ENCODE measurements around the gene KAZN.
"Not testable (repeated sequence)": the region's sequence is repeated elsewhere in the genome, so short reads cannot be mapped to it uniquely, and the experiment has no call there.

KAZN gene

DNA sequence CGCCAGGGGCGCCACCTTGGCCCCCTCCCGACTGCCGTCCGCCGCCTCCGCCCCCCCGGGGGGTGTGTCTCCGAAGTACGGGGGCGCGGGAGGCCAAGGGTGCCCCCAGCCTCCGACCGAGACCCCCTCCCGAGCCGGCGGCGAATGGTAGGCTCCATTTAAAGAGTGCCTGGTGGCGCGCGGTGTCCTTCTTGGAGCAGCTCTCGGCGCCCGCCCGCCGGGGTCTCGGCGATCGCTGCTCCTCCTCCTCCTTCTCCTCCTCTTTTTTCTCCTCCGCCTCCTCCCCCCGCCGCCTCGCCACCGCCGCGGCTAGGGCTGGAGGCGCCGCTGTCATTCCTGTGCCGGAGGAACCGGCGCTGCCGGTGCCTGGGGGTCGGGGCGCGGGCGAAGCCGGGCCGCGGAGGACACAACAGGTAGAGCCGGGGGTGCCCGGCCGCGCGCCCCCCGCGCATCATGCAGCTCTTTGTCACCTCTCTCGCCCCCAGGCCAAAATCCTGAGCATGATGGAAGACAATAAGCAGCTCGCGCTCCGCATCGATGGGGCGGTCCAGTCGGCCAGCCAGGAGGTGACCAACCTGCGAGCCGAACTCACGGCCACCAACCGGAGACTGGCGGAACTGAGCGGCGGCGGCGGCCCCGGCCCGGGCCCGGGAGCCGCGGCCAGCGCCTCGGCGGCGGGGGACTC, at the start of gene KAZN:
TSS of gene KAZN (plus strand) at position 188 of the 685 bp plus-strand sequence.
- DNase-seq (ENCODE audit: low read depth in 2 of 2, low spot score in 1 of 2), result no peak

DNA sequence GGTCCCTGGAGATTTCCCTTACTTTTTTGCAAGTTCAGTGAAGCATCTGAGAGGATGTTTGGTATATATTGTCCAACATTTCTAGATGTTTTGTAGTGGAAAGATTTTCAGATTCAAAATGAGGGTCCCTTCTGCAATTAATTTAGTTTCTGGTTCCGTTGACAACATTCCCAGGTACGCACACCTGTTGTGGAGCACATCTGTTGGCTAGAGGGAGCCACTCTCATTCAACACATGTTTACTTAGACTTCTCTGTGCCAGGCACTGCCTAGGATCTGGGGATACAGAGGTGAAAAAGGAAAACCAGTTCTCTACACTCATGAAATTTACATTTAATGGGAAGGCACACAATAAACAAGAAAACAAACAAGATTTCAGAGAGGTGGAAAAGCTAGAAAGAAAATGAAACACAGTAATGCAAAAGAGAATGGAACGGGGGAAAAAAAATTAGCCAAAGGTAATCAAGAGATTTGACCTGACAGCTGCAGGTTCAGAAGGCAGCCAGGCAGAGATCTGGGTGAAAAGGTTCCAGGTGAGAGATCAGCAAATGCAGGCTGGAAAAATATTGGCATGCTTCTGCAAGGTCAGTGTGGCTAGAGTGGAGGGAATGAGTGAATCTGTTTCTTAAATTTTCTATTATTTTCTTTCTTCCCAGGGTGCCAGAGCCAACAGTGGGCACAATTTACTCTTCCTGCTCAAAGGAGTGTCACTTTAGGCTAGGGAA, 48.4 kb upstream of the KAZN start:
- no peak for DNase-seq (ENCODE audit: low read depth in 2 of 2, low spot score in 1 of 2)

DNA sequence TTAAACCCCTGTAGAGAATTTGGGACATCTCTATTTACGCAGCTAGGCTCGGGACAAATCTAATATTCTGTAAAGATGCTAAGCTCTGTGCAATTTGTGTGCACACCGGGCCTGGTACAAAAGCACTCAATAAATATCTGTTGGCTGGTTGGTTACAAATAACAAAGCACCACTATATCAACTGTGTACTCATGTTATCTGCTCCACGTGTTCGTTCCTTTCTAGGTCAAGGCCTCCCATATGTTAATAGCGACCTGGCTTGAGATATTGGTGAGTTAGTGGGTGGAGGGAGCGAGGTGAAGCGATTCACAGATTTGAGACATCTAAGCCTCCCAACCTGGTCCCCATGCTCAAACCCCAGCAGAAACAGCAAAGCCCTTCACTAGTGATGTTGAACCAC, 47.1 kb upstream of the KAZN start:
- DNase-seq (ENCODE audit: low read depth in 2 of 2, low spot score in 1 of 2), result no peak

DNA sequence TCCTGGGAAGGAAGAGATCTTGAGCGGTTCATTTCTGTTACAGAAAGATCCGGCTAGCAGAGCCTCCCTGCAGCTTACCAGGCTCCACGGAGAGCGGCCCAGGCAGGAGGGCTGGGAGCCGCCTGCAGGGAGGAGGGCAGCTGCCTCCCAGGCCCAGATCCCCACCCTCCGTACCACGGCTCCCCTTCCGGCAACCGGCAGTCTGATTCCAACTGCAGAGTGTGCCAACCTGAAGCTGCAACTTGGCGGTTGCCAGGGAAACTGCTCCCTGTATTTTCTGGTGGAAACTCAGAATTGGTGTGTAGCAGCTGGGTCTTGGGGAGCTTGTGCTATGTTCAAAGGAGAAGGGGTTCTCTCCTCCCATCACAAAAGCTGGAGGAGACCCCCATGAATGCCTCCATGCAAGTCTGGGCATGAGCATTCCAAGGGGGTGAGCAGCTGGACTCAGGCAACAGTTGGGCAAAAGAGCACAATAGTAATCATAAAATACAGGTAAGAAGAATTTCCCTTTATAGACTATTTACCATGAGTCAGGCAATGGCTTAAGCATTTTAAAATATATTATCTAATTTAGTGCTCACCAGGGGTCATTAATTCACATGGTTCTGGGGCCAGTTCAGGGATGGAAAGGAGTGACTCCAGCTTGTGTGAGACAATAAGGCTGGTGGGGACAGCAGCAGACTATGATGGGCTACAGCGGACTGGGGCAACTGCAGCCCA, 46.1 kb upstream of the KAZN start:
- DNase-seq (ENCODE audit: low read depth in 2 of 2, low spot score in 1 of 2), result no peak

DNA sequence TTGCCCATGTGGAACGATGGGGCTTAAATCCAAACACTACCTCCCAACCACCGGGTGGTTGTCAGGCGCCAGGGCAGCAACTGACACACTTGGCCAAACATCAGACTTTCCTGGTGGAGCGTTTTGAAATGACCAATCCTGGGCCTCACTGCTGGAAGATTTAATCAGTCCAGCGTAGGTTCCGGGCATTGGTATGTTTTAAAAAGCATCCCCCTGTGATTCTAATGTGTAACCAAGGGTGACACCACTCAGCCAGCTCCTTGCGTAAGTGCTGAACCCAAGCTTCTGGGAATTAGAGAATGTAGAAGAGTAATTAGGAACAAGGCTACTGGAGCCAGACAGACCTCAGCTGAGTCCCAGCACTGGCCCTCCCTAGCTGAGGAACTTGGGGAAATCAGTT, 44.8 kb upstream of the KAZN start:
- DNase-seq (ENCODE audit: low read depth in 2 of 2, low spot score in 1 of 2), result no peak

DNA sequence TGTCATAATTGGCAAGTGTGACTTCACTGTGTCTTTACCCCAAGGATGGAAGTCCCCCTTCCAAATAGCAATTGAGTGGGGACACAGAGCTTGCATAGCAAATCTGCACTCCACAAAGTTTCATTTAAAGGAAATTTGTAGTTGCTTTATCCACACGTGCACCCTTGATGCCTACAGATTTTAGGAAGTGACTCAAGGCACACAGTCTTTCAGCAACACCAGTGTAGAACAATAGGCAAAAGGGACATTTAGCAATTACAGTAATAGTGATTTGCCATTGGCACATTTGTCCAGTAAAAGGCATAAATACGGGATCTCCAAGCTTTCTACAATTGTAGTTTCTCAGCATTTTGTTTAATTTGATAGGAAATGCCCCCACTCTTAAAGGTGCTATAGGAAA, 43.4 kb upstream of the KAZN start:
- no peak for DNase-seq (ENCODE audit: low read depth in 2 of 2, low spot score in 1 of 2)

DNA sequence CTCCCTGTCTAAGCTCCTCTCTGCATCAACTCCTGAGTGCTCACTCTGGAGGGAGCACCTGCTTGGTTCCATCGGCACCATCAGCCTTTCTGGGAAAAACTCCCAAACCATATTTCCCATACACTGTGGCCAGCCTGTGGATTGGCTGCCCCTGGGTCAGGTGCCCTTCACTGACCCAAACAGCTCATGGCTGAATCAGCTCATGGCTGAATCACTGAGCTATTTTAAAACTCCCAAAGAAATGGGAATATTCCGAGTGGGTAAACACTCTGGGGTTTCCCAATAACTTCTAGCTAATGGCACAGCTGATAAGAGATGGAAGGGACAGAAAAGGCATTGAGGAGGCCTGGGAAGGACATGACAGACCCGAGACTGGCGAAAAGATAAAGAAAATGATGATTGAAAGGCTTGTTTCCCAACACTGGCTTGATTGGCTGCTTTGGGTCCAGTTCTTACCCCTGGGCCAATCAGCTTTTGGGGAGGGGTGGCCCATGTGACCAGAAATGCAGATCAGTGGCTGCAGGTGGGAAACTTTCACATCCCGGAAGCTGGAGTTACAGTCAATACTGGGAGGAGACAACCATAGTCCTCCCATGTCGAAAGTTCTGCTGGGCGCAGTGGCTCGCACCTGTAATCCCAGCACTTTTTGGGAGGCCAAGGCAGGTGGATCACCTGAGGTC, 37.3 kb upstream of the KAZN start:
- DNase-seq (ENCODE audit: low read depth in 2 of 2, low spot score in 1 of 2), result no peak

DNA sequence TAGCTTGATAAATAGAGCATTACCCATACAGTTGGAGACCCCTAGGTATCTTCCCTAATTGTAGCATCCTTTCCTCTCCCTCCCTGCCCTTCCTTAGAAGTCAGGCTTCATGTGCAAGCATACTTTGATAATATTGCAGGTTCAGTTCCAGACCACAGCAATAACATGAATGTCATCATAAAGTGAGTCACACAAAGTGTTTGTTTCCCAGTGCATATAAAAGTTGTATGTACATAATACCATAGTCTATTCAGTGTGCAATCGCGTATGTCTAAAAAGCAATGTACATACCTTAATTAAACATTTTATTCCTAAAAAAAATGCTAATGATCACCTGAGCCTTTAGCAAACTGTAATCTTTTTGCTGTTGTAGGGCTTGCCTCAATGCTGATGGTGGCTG, 33.4 kb upstream of the KAZN start:
- no peak for DNase-seq (ENCODE audit: low read depth in 2 of 2, low spot score in 1 of 2)

DNA sequence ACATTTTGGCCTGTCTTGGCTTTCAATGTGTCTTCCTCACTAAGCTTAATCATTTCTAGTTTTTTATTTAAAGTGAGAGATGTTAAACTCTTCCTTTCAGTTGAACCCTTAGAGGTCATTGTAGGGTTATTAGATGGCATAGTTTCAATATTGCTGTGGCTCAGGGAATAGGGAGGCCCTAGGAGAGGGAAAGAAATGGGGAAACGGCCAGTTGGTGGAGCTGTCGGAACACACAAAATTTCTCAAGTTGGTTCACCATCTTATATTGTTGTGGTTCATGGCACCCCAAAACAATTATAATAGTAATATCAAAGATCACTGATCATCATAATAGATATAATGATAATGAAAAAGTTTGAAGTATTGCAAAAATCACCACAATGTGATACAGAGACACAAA, 31.4 kb upstream of the KAZN start:
- no peak for DNase-seq (ENCODE audit: low read depth in 2 of 2, low spot score in 1 of 2)

DNA sequence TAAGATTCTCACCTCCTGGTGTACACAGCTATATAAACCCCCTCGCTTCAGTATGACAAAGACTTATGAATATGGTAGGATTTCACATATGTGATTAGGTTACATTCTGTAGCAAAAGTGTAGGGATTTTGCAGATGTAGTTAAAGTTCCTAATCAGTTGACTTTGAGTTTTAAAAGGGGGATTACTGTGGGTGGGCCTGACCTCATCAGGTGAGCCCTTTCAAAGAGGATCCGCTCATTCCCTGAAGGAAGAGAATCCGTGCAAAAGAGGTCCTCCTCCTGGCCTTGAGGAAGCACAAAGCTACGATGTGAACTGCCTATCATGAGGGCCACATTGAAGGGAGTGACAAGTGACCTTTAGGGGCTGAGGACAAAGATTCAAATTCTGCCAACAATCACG, 30.6 kb upstream of the KAZN start:
- DNase-seq (ENCODE audit: low read depth in 2 of 2, low spot score in 1 of 2), result no peak

DNA sequence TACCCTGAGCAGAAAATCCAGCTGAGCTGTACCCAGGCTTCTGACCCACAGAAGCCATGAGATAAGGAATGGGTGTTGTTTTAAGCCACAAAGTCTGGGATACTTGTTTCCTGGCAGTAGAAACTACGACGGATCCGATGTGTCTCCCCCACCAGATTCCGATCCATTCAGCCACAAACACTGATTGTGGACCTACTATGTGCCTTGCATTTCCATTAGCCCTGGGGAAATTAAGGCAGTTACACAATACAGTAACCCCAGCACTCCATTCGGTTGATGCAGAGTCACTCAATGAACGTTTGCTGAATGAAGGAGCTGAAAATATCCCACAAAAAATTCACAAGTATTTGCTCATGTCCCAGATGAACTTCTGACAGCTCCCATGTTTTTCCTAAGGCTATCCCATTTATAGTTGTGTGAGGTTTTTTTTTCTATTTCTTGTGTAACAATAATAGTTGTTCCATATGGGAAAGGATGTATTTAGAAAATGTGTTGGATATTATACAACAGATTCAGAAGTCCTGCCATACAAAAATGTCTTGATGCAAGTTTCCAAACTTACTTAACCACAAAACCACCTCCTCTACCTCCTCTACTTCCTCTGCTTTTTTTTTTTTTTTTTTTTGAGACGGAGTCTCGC, 29.6 kb upstream of the KAZN start:
- DNase-seq (ENCODE audit: low read depth in 2 of 2, low spot score in 1 of 2), result no peak

DNA sequence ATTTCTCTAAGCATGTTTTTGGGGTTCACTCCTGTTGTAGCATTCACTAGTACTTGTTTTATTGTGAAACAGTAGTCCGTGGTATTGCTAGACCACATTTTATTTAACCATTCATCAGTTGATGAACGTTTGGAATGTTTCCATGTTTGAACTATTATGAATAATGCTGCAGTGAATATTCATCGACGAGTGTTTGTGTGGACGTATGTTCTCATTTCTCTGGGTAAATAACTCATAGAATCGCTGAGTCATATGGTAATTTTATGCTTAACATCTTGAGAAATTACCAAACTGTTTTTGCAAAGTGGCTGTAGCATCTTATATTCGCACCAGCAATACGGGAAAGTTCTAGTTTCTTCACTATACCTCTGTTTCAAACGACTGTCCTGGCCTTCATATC, 28.0 kb upstream of the KAZN start:
- no peak for DNase-seq (ENCODE audit: low read depth in 2 of 2, low spot score in 1 of 2)

DNA sequence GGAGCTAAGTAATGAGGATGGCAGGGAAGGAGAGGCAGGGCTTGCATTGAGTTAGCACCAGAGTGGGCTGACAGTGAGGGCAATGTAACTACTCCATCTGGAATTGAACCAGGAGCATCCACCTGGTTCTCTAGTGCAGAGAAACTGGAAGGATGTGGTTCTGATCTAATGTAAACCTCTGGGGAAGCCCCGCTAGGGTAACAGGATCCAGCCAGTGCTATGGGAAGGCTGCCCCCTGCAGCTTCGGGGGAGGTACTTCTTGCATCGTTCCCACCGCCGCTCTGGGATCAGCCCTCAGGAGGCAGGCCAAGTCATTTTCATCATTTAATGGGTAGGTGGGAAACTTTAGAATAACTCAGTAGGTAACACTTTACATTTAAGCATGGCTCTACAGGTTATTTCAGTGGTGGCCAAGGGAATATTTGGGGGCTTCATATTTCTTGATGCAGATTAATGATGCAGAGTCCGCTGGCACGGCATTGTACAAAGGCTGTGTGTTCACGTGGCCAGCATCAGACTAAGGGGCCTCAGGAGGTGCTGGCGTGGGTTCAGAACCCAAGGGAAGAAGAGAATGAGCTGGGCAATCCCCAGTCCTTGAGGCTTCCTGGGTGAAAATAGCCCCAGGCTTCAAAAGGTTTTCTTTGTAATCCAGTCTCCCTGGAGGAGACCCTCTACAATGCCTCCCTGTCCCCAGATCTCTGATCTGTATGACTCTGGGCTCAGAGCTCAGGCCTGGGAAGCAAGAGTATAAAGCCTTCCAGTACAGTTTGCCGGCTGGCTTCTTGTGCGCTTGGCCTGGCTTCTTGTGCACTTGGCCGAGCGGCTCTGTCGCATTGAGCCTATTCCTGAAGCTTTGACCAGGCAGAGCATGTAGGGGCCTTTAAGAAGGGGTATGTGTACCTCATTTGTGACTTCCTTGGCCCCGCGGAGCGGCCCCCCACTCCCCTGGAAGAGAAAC, 26.4 kb upstream of the KAZN start:
- no peak for DNase-seq (ENCODE audit: low read depth in 2 of 2, low spot score in 1 of 2)

DNA sequence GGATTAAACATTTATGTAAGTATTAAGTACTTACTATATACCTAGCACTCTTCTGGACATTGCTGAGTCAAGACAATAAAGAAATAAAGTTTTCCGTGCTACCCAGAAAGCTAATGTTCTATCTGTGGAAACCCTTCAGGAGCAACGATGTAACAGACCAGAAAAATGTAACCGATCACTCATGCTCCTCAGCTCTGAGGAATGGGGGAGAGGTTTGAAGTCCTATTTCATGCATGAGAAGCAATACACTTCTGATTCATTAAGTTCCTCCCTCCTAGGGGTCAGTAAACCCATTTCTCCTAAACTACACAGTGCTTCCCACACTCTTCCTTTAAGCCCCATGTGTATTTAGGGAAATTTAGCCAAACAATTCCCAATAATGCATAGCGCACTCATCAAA, 25.6 kb upstream of the KAZN start:
- DNase-seq (ENCODE audit: low read depth in 2 of 2, low spot score in 1 of 2), result no peak

DNA sequence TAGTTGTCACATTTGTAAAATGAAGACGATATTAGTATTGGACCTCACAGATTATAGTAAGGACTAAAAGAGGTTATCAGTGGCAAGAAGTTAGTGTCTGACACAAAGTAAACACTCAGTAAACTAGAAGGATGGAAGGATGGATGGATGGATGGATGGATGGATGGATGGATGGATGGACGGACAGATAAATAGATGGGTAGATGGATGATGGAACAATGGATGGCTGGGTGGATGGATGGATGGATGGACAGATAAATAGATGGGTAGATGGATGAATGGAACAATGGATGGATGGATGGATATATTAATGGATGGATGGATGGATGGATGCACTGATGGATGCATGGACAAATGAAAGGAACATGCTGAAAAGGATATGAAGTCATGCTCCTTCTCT, 22.3 kb upstream of the KAZN start:
- DNase-seq (ENCODE audit: low read depth in 2 of 2, low spot score in 1 of 2), result no peak

DNA sequence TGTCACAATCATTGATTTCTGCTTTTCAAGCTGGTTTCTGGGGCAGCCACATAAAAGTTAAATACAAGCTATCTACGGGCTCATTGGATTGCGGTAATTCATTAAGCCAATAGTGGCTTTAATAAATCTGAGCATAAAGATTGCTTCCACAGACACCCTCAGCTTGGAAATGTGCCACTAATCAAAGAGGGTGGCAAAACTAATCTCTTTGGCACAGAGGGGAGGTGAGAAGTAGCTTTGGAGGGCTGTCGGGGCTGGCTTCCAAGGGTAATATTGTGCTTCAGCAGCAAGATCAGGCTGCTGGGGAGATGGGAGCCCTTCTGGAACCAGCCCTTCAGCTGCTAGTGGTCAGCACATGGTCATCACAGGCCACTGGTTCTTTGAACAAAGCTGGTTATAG, 21.2 kb upstream of the KAZN start:
- DNase-seq (ENCODE audit: low read depth in 2 of 2, low spot score in 1 of 2), result no peak

DNA sequence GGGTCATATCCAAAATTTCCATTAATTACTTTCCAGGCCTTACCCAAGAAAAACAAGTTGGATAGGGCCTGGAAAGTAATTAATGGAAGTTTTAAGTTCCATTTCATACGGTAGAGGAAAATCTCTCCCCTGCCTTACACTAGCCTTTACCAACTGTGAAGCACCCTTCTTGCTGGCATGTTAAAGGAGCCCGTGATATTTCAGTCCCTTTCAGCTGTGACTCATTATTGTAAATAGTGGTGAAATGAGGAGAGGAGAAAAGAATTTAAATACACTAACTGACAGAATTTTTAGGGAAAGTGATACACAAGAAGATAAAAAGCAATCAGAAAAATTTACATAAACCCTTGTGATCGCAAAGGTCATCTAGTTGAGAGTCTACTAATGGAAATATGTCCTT, 20.3 kb upstream of the KAZN start:
- DNase-seq (ENCODE audit: low read depth in 2 of 2, low spot score in 1 of 2), result no peak

DNA sequence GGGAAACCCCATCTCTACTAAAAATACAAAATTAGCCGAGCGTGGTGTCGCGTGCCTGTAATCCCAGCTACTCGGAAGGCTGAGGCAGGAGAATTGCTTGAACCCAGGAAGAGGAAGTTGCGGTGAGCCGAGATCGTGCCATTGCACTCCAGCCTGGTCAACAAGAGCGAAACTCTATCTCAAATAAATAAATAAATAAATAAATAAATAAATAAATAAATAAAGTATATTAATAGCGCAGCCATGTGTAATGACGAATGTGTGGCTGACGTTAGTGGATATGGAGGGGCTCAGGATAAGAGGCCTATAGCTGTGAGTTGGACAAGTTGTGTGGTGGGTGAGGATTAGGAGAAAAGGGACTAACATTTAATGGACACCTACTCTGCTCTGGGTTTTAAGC, 18.2 kb upstream of the KAZN start:
- DNase-seq (ENCODE audit: low read depth in 2 of 2, low spot score in 1 of 2), result not testable (repeated sequence)

DNA sequence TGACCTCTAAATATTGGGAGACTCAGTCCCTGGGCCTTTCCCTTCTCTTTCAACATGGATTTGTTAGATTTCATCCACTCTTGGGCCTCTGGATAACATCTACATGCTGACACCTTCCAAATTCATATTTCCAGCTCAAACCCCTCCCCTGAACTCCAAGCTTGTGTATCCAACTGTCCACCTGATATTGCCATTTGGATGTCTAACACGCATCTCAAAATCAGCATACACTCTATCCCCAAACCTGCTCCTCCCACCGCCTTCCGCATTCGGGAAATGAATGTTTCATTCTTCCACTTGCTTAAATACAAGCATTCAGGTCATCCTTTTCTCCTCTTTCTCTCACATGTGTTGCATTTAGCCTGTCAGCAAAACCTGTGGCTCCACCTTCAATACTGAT, 17.5 kb upstream of the KAZN start:
- no peak for DNase-seq (ENCODE audit: low read depth in 2 of 2, low spot score in 1 of 2)

DNA sequence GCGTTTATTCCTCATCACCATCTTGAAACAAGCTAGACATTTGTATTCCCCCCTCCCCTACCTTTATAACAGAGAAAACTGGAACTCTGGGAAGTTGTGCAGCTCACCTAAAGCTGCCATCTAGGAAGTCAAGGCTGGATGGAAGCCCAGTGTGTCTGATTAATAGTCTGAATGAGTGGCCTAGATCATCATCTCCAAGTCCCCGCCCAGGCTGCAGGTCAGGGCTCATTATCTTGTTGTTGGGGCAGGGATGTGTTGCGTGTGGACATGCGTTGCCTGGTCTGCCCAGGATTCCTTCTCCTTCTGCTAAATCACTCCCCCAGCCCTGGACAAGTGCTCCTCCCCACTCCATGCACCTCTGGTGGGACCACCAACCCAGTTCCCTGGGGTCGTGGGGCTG, 14.7 kb upstream of the KAZN start:
- no peak for DNase-seq (ENCODE audit: low read depth in 2 of 2, low spot score in 1 of 2)

Measured in stimulated activated CD8-positive, alpha-beta memory T cell treated with anti-CD3 and anti-CD28 coated beads, Interleukin-4, amount 100 ng/mL, for 4 hours (primary cell).